K562 (cell line): ENCODE measurements around the gene GAL3ST3. TPM values are rescaled to one million over a fixed set of nuclear protein-coding genes. Genes with fewer than 3 reads are reported as not detected.

ENCODE experiments used
- AFF1 ChIP-seq, 2 experiments: fragments of 450-650 bp; IDR thresholded peaks; 2 replicates each; pipeline ENCODE4 v1.6.1; 2018; ENCODE audit warnings: mild to moderate bottlenecking in 2 of 2, low read depth in 1 of 2; ENCODE audit not compliant: partially characterized antibody in 2 of 2
- CUX1 ChIP-seq: fragments of 200-800 bp; sonication (Bioruptor generic); IDR thresholded peaks from 2 replicates; pipeline ENCODE4 v1.6.1; 2016; ENCODE audit warnings: missing genetic modification characterization, missing compliant biosample characterization
- FOXJ3 ChIP-seq: sonication (generic); formaldehyde crosslinking; IDR thresholded peaks from 2 replicates; pipeline ENCODE4 v1.4.0; 2020; ENCODE audit warnings: mild to moderate bottlenecking, missing genetic modification reagents
- MIER1 ChIP-seq: fragments of 450-650 bp; IDR thresholded peaks from 2 replicates; pipeline ENCODE4 v1.6.1; 2016; ENCODE audit warnings: antibody characterized with exemption, mild to moderate bottlenecking, low read depth
- SAP30 ChIP-seq: fragments of 200-600 bp; sonication (generic); IDR thresholded peaks from 2 replicates; pipeline ENCODE4 v1.6.1; 2012; ENCODE audit warnings: borderline replicate concordance, low read depth, mild to moderate bottlenecking, moderate library complexity, low read length, control low read depth, inconsistent platforms; ENCODE audit not compliant: insufficient read depth, poor library complexity, severe bottlenecking
- TFAP4 ChIP-seq: sonication (generic); formaldehyde crosslinking; IDR thresholded peaks from 2 replicates; pipeline ENCODE4 v1.8.0; 2022; ENCODE audit warnings: missing genetic modification reagents, mild to moderate bottlenecking, moderate library complexity, borderline replicate concordance
- YY1 ChIP-seq, 3 experiments: IDR thresholded peaks; 2 replicates each; pipeline ENCODE4 v1.6.1; 2011; ENCODE audit warnings: low read length in 2 of 3, mild to moderate bottlenecking in 2 of 3, moderate library complexity in 2 of 3, borderline replicate concordance in 1 of 3, control low read depth in 1 of 3, low read depth in 1 of 3; ENCODE audit not compliant: insufficient read depth in 3 of 3, insufficient replicate concordance in 2 of 3, control insufficient read depth in 1 of 3, insufficient read length in 1 of 3; ENCODE audit errors: extremely low read depth in 1 of 3
- ZNF253 ChIP-seq: fragments of 250-450 bp; sonication (Bioruptor Pico); conservative IDR thresholded peaks from 2 replicates; pipeline ENCODE4 v1.6.1; 2021; ENCODE audit warnings: mild to moderate bottlenecking
- ZNF511 ChIP-seq: sonication (generic); formaldehyde crosslinking; IDR thresholded peaks from 2 replicates; pipeline ENCODE4 v1.8.0; 2022; ENCODE audit warnings: mild to moderate bottlenecking, missing genetic modification reagents
- ZNF639 ChIP-seq, 2 experiments: fragments of 200-800 bp in 1 of 2; sonication (Bioruptor generic) in 1 of 2; sonication (generic) in 1 of 2; formaldehyde crosslinking in 1 of 2; IDR thresholded peaks in 1 of 2; conservative IDR thresholded peaks in 1 of 2; 2 replicates each; pipeline versions ENCODE4 v1.5.0 to v1.6.1; 2016 to 2020; ENCODE audit warnings: missing compliant biosample characterization in 1 of 2, missing genetic modification characterization in 1 of 2, missing genetic modification reagents in 1 of 2
- polyA plus RNA-seq, 8 experiments: library from polyadenylated mRNA; depleted of rRNA in 4 of 8; stranded (reverse) in 5 of 8; unstranded in 3 of 8; fragments of >200 nt; fragmentation: Nextera tagmentation in 2 of 8; fragmentation: Illumina TruSeq in 1 of 8; extraction: Ambion mirVana in 2 of 8; extraction: Trizol in 1 of 8; gene quantifications; 2 replicates each; pipeline versions ENCODE4 v1.2.1 to v1.2.3, GENCODE V29; 2011 to 2014; ENCODE audit warnings: inconsistent platforms in 1 of 8, missing spikeins in 1 of 8
- total RNA-seq, 7 experiments: library from RNA; depleted of rRNA in 6 of 7; stranded (reverse); fragments of >200 nt in 6 of 7; fragmentation: Illumina TruSeq in 2 of 7; extraction: Trizol in 2 of 7; gene quantifications; 2 replicates each; pipeline versions ENCODE4 v1.2.1 to v1.2.3, GENCODE V29; 2011 to 2021; ENCODE audit warnings: low replicate concordance in 1 of 7

Gene GAL3ST3
- total and polyA plus RNA-seq, 9 of the 15 experiments (the other 6 are each of a cell fraction or from before 2014, with no cell fraction given), result not detected

- TF ChIP-seq YY1 (IDR thresholded peaks at IDR 0.05; ENCODE audit: borderline replicate concordance in 1 of 3, control insufficient read depth in 1 of 3, extremely low read depth in 1 of 3, insufficient read depth in 3 of 3, insufficient read length in 1 of 3, insufficient replicate concordance in 2 of 3, low read depth in 1 of 3, low read length in 2 of 3) (no peak), TFAP4 (CRISPR knock-in tag) (peak; percentile 1; the same call in 1 of the 2 replicates), FOXJ3 (CRISPR knock-in tag) (no peak), ZNF511 (CRISPR knock-in tag) (no peak; the same call in 1 of the 2 replicates), SAP30 (no peak), MIER1 (peak; percentile 81; the same call in 1 of the 2 replicates), ZNF639 (CRISPR knock-in tag; conservative IDR thresholded peaks at IDR 0.05 in 1 of 2, IDR thresholded peaks at IDR 0.05 in 1 of 2) (no peak), AFF1 (IDR thresholded peaks at IDR 0.05; ENCODE audit: low read depth in 1 of 2, partially characterized antibody in 2 of 2) (no peak), CUX1 (CRISPR knock-in tag) (no peak), ZNF253 (CRISPR knock-in tag) (no peak)
Observed at GRCh38 chr11:66012946-66013761, 35.8 kb downstream of the GAL3ST3 start (continued).
